ENCODE measurements around the gene MINDY2. TPM values are rescaled to one million over a fixed set of nuclear protein-coding genes. Genes with fewer than 3 reads are reported as not detected.

The MINDY2 gene, protein sequence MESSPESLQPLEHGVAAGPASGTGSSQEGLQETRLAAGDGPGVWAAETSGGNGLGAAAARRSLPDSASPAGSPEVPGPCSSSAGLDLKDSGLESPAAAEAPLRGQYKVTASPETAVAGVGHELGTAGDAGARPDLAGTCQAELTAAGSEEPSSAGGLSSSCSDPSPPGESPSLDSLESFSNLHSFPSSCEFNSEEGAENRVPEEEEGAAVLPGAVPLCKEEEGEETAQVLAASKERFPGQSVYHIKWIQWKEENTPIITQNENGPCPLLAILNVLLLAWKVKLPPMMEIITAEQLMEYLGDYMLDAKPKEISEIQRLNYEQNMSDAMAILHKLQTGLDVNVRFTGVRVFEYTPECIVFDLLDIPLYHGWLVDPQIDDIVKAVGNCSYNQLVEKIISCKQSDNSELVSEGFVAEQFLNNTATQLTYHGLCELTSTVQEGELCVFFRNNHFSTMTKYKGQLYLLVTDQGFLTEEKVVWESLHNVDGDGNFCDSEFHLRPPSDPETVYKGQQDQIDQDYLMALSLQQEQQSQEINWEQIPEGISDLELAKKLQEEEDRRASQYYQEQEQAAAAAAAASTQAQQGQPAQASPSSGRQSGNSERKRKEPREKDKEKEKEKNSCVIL
- polyA plus RNA-seq (2013, experiment 1 of 4): 7.0 TPM
- polyA plus RNA-seq (2013, experiment 2 of 4): 8.1 TPM
- 7.1 TPM for polyA plus RNA-seq (2013, experiment 3 of 4)
- polyA plus RNA-seq (2013, experiment 4 of 4): 7.9 TPM

DNA sequence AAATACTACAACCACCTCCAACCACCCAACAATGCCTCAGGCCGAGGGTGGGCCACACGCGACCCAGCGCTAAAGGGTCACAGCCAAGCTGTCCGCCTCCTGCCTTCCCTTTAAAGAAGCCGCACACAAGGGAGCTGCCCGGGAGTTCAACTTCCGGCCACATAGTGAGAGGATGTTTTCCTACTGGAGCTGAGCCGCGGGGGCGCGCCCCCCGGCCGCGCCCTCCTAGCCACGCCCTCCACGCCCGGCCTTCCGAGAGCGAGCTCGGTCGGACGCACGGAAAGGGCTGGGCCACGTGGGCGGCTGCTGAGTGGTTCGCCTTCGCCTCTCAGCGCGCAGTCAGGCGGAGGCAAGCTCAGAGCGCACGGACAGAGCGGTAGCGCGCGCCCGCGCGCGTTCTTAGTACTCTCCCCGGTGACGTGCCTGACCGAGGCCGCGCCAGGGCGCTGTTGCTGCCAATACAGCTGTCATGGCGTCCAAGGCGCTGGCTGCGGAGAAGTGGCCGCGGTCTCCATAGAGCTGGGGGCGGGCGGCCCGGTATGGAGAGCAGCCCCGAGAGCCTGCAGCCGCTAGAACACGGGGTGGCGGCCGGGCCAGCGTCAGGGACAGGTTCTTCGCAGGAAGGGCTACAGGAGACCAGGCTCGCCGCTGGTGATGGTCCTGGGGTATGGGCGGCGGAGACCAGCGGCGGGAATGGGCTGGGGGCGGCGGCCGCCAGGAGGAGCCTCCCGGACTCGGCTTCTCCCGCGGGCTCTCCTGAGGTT lies at the start of gene MINDY2:
Gene MINDY2 (plus strand): TSS at position 446 of the 764 bp plus-strand sequence. CDS start 94 bp downstream, at position 540.
- Histone ChIP-seq H3K27me3 (ENCODE audit: control insufficient read depth, insufficient read depth, low read length, poor library complexity, severe bottlenecking) (peaks cover 4% of the 10 kb centered on the region), H3K4me1 (ENCODE audit: control insufficient read depth, insufficient read depth, low read length) (no peaks in the 10 kb centered on the region), H3K27ac (ENCODE audit: insufficient read depth, low read depth, low read length, poor library complexity, severe bottlenecking) (peak within 1 kb of the TSS; percentile 92), H3K4me3 (ENCODE audit: insufficient read depth, low read depth, low read length) (peak within 1 kb of the TSS; percentile 88), H3K36me3 (ENCODE audit: control insufficient read depth, insufficient read depth, low read length) (no peaks in the 10 kb centered on the region), H3K9me3 (ENCODE audit: control insufficient read depth, low read length) (no peaks in the 10 kb centered on the region)
- WGBS, 2 experiments: 0% methylated on average over 75 of the region's 75 CpGs

DNA sequence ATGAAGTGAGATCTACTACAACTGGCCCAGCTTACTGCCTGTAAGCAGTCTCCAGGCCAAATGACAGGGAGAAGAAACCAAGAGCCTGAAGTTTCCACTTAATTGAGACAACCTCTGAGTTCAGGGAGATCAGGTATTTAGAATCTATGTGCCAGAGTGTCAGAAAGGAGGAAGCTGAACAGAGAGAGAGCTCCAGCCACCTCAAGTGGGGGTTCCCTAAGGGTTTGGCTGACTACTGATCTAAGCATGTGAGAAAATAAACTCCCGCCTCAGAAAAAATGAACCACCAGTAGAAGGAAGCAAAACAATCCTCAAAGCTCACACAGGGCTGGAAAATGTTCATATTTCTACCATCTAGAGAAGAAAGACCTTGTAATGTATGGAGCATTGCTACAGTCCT lies 46.6 kb upstream of the MINDY2 start:
- H3K27ac ChIP-seq (ENCODE audit: insufficient read depth, low read depth, low read length, poor library complexity, severe bottlenecking): no peak overlapping the region
- H3K9me3 ChIP-seq (ENCODE audit: control insufficient read depth, low read length): no peaks in the 10 kb centered on the region
- no peaks in the 10 kb centered on the region for H3K27me3 ChIP-seq (ENCODE audit: control insufficient read depth, insufficient read depth, low read length, poor library complexity, severe bottlenecking)
- no peak overlapping the region for H3K4me3 ChIP-seq (ENCODE audit: insufficient read depth, low read depth, low read length)
- H3K36me3 ChIP-seq (ENCODE audit: control insufficient read depth, insufficient read depth, low read length): no peaks in the 10 kb centered on the region
- no peaks in the 10 kb centered on the region for H3K4me1 ChIP-seq (ENCODE audit: control insufficient read depth, insufficient read depth, low read length)
- WGBS, 2 experiments: 86 to 100% methylated on average over 1 of the region's 1 CpG

DNA sequence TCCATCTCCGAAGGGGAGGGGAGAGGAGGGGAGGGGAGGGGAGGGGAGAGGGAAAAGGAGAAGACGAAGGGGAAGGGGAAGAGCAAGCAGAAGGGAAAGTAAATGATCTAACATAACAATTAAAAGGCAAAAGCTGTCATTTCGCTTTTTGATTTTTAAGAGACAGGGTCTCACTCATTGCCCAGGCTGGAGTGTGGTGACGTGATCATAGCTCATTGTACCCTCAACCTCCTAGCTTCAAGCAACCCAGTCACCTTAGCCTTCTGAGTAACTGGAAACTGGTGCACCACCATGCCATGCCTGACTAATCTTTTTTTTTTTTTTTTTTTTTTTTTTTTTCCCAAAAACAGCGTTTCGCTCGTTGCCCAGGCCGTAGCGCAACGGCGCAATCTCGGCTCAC lies 44.2 kb upstream of the MINDY2 start:
- Histone ChIP-seq H3K36me3 (ENCODE audit: control insufficient read depth, insufficient read depth, low read length) (no peaks in the 10 kb centered on the region), H3K27me3 (ENCODE audit: control insufficient read depth, insufficient read depth, low read length, poor library complexity, severe bottlenecking) (no peaks in the 10 kb centered on the region), H3K4me3 (ENCODE audit: insufficient read depth, low read depth, low read length) (no peak overlapping the region), H3K4me1 (ENCODE audit: control insufficient read depth, insufficient read depth, low read length) (no peaks in the 10 kb centered on the region), H3K27ac (ENCODE audit: insufficient read depth, low read depth, low read length, poor library complexity, severe bottlenecking) (no peak overlapping the region), H3K9me3 (ENCODE audit: control insufficient read depth, low read length) (no peaks in the 10 kb centered on the region)
- WGBS, 2 experiments: 86 to 96% methylated on average over 10 to 12 of the region's 12 CpGs

- no peak overlapping the region for H3K4me3 ChIP-seq (ENCODE audit: insufficient read depth, low read depth, low read length)
- 89 to 90% methylated on average over 5 of the region's 5 CpGs for WGBS, 2 experiments
- H3K27me3 ChIP-seq (ENCODE audit: control insufficient read depth, insufficient read depth, low read length, poor library complexity, severe bottlenecking): no peaks in the 10 kb centered on the region
- H3K27ac ChIP-seq (ENCODE audit: insufficient read depth, low read depth, low read length, poor library complexity, severe bottlenecking): no peak overlapping the region
- H3K9me3 ChIP-seq (ENCODE audit: control insufficient read depth, low read length): no peaks in the 10 kb centered on the region
- no peaks in the 10 kb centered on the region for H3K4me1 ChIP-seq (ENCODE audit: control insufficient read depth, insufficient read depth, low read length)
- no peaks in the 10 kb centered on the region for H3K36me3 ChIP-seq (ENCODE audit: control insufficient read depth, insufficient read depth, low read length)
These were observed 39.2 kb upstream of the MINDY2 start for GRCh38 chr15:58731756-58732535.

DNA sequence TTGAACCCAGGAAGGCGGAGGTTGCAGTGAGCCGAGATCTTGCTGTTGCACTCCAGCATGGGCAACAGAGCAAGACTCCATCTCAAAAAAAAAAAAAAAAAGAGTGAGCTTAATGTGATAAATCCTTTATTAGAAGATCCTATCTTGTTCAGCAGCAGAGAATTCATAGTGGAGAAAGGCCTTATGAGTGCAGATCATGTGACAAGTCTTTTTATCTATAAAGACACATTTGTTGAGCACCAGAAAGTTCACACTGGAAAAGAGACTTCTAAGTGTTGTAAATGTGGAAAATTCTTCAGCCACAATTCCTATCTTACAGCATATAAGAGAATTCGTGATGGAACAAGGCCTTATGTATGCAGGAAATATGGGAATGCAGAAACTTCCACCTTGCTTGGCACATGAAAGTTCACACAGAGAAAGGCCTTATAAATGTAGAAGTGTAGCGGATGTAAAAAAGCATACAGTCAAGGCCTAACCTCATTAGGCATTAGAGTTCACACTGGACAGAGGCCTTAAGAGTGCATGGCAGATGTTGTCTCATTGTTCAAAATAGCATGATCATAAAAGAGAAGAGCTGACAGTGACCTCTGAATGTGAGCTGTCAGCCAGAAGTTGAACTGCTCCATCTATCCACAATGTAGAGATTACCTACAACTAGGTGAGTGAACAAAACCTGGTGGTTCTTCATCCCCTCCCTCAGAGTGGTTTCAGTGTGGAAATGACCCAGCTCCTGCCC lies 38.3 kb upstream of the MINDY2 start:
- H3K4me3 ChIP-seq (ENCODE audit: insufficient read depth, low read depth, low read length): no peak overlapping the region
- no peaks in the 10 kb centered on the region for H3K9me3 ChIP-seq (ENCODE audit: control insufficient read depth, low read length)
- no peaks in the 10 kb centered on the region for H3K4me1 ChIP-seq (ENCODE audit: control insufficient read depth, insufficient read depth, low read length)
- WGBS, 2 experiments: 90 to 98% methylated on average over 4 of the region's 4 CpGs
- H3K27ac ChIP-seq (ENCODE audit: insufficient read depth, low read depth, low read length, poor library complexity, severe bottlenecking): no peak overlapping the region
- no peaks in the 10 kb centered on the region for H3K27me3 ChIP-seq (ENCODE audit: control insufficient read depth, insufficient read depth, low read length, poor library complexity, severe bottlenecking)
- H3K36me3 ChIP-seq (ENCODE audit: control insufficient read depth, insufficient read depth, low read length): no peaks in the 10 kb centered on the region

- H3K36me3 ChIP-seq (ENCODE audit: control insufficient read depth, insufficient read depth, low read length): no peaks in the 10 kb centered on the region
- no peaks in the 10 kb centered on the region for H3K9me3 ChIP-seq (ENCODE audit: control insufficient read depth, low read length)
- no peaks in the 10 kb centered on the region for H3K27me3 ChIP-seq (ENCODE audit: control insufficient read depth, insufficient read depth, low read length, poor library complexity, severe bottlenecking)
- WGBS, 2 experiments: 85 to 89% methylated on average over 2 of the region's 2 CpGs
- H3K4me3 ChIP-seq (ENCODE audit: insufficient read depth, low read depth, low read length): no peak overlapping the region
- no peak overlapping the region for H3K27ac ChIP-seq (ENCODE audit: insufficient read depth, low read depth, low read length, poor library complexity, severe bottlenecking)
- no peaks in the 10 kb centered on the region for H3K4me1 ChIP-seq (ENCODE audit: control insufficient read depth, insufficient read depth, low read length)
These were observed 36.2 kb upstream of the MINDY2 start for GRCh38 chr15:58734859-58735258.

- WGBS, 2 experiments: 79 to 87% methylated on average over 2 of the region's 2 CpGs
- Histone ChIP-seq H3K36me3 (ENCODE audit: control insufficient read depth, insufficient read depth, low read length) (no peaks in the 10 kb centered on the region), H3K4me1 (ENCODE audit: control insufficient read depth, insufficient read depth, low read length) (no peaks in the 10 kb centered on the region), H3K27ac (ENCODE audit: insufficient read depth, low read depth, low read length, poor library complexity, severe bottlenecking) (no peak overlapping the region), H3K27me3 (ENCODE audit: control insufficient read depth, insufficient read depth, low read length, poor library complexity, severe bottlenecking) (no peaks in the 10 kb centered on the region), H3K9me3 (ENCODE audit: control insufficient read depth, low read length) (no peaks in the 10 kb centered on the region), H3K4me3 (ENCODE audit: insufficient read depth, low read depth, low read length) (no peak overlapping the region)
These were observed 35.0 kb upstream of the MINDY2 start for GRCh38 chr15:58736018-58736643.

DNA sequence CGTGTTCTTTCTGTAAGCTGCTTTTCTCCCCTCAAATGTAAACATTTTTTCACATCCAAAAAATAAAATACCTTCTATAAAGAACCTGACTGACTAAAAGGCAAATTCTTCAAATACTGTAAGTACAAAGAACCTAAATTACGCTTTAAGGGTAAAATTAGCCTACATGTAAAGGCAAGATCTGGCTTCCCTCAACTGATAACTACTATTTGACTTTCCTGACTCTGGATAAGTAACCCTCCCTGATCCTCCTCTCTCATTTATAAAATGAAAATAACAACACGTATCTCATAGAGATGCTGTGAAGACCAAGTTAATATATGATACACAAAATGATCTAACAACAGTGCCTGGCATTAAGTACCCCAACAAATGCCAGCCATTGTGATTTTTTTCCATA lies 33.8 kb upstream of the MINDY2 start:
- H3K9me3 ChIP-seq (ENCODE audit: control insufficient read depth, low read length): no peaks in the 10 kb centered on the region
- 87 to 89% methylated on average over 3 of the region's 3 CpGs for WGBS, 2 experiments
- H3K4me3 ChIP-seq (ENCODE audit: insufficient read depth, low read depth, low read length): no peak overlapping the region
- H3K36me3 ChIP-seq (ENCODE audit: control insufficient read depth, insufficient read depth, low read length): no peaks in the 10 kb centered on the region
- H3K4me1 ChIP-seq (ENCODE audit: control insufficient read depth, insufficient read depth, low read length): no peaks in the 10 kb centered on the region
- no peaks in the 10 kb centered on the region for H3K27me3 ChIP-seq (ENCODE audit: control insufficient read depth, insufficient read depth, low read length, poor library complexity, severe bottlenecking)
- no peak overlapping the region for H3K27ac ChIP-seq (ENCODE audit: insufficient read depth, low read depth, low read length, poor library complexity, severe bottlenecking)
